ENCODE results near the gene ST3GAL2. TPM values are rescaled to one million over a fixed set of nuclear protein-coding genes. Genes with fewer than 3 reads are reported as not detected.
A peak's percentile ranks its signal among the peaks of the same experiment; 100 is the strongest.

Gene ST3GAL2
- total and polyA plus RNA-seq, 9 of the 15 experiments (the other 6 are each of a cell fraction or from before 2014, with no cell fraction given), result 1.5 to 108 (median 34.3) TPM

GRCh38 chr16:70454222-70455034 lies 15.5 kb upstream of the ST3GAL2 start, which contains the start of gene FCSK (continued):
- peak; percentile 97 for TF ChIP-seq ZFP91 (CRISPR knock-in tag; IDR thresholded peaks at IDR 0.05)
- TF ChIP-seq ATF4 (CRISPR knock-in tag; IDR thresholded peaks at IDR 0.05), result no peak
- TF ChIP-seq GMEB1 (CRISPR knock-in tag; IDR thresholded peaks at IDR 0.05), result peak; percentile 74
- no peak for TF ChIP-seq BCL6 (CRISPR knock-in tag; IDR thresholded peaks at IDR 0.05)
- TF ChIP-seq RBM15 (IDR thresholded peaks at IDR 0.05; ENCODE audit: insufficient read depth, low read length), result no peak
- TF ChIP-seq THAP12 (CRISPR knock-in tag; IDR thresholded peaks at IDR 0.05), result peak; percentile 61; the same call in 1 of the 2 replicates
- peak; percentile 13; the same call in 1 of the 2 replicates for TF ChIP-seq SUPT5H (IDR thresholded peaks at IDR 0.05)
- TF ChIP-seq MTA3 (IDR thresholded peaks at IDR 0.05; ENCODE audit: borderline replicate concordance), result peak; percentile 54; the same call in 1 of the 2 replicates
- no peak; the same call in 1 of the 2 replicates for TF ChIP-seq MAX (CRISPR knock-in tag; IDR thresholded peaks at IDR 0.05)
- TF ChIP-seq TBL1XR1 (IDR thresholded peaks at IDR 0.05; ENCODE audit: low read length in 2 of 2), result peak in 1 of 2 experiments; percentile 7; a peak in 1 of 4 replicates
- TF ChIP-seq SFPQ (IDR thresholded peaks at IDR 0.05; ENCODE audit: low read depth, low read length), result no peak
- peak; percentile 69 for TF ChIP-seq NEUROD1 (IDR thresholded peaks at IDR 0.05; ENCODE audit: borderline replicate concordance, low read depth, low read length, partially characterized antibody)
- no peak for TF ChIP-seq ZNF23 (CRISPR knock-in tag; IDR thresholded peaks at IDR 0.05)
- TF ChIP-seq PHF8 (IDR thresholded peaks at IDR 0.05; ENCODE audit: borderline replicate concordance, low read length), result peak; percentile 60; the same call in 1 of the 2 replicates
- peak; percentile 94 for TF ChIP-seq CREB3L1 (IDR thresholded peaks at IDR 0.05; ENCODE audit: borderline replicate concordance, low read depth)

Data from K562 (cell line).